ENCODE results near the gene ENOX1.

The ENOX1 gene

GRCh38 chr13:43343645-43344044, 443.1 kb downstream of the ENOX1 start:
- WGBS, 2 experiments (ENCODE audit: insufficient coverage in 2 of 2), result 80 to 100% methylated on average over 1 of the region's 2 CpGs
- Histone ChIP-seq H3K27ac (ENCODE audit: low read depth, low read length, severe bottlenecking) (no peak overlapping the region), H3K36me3 (ENCODE audit: control insufficient read depth, insufficient read depth, low read length) (peaks cover 2% of the 10 kb centered on the region), H3K4me1 (ENCODE audit: control insufficient read depth, insufficient read depth, low read length, poor library complexity, severe bottlenecking) (peaks cover 14% of the 10 kb centered on the region), H3K9me3 (ENCODE audit: control insufficient read depth, low read length) (no peaks in the 10 kb centered on the region), H3K4me3 (ENCODE audit: extremely low read depth, insufficient read depth, low read length, poor library complexity, severe bottlenecking) (no peak overlapping the region)

- no peaks in the 10 kb centered on the region for H3K4me1 ChIP-seq (ENCODE audit: control insufficient read depth, insufficient read depth, low read length, poor library complexity, severe bottlenecking)
- peaks cover 2% of the 10 kb centered on the region for H3K36me3 ChIP-seq (ENCODE audit: control insufficient read depth, insufficient read depth, low read length)
- no peaks in the 10 kb centered on the region for H3K9me3 ChIP-seq (ENCODE audit: control insufficient read depth, low read length)
- 83 to 95% methylated on average over 2 to 4 of the region's 4 CpGs for WGBS, 2 experiments (ENCODE audit: insufficient coverage in 2 of 2)
- no peak overlapping the region for H3K4me3 ChIP-seq (ENCODE audit: extremely low read depth, insufficient read depth, low read length, poor library complexity, severe bottlenecking)
- H3K27ac ChIP-seq (ENCODE audit: low read depth, low read length, severe bottlenecking), result no peak overlapping the region
Observed at GRCh38 chr13:43339805-43340550, 446.8 kb downstream of the ENOX1 start.

GRCh38 chr13:43339145-43339804, 447.5 kb downstream of the ENOX1 start:
- Histone ChIP-seq H3K4me3 (ENCODE audit: extremely low read depth, insufficient read depth, low read length, poor library complexity, severe bottlenecking) (no peak overlapping the region), H3K9me3 (ENCODE audit: control insufficient read depth, low read length) (no peaks in the 10 kb centered on the region), H3K27ac (ENCODE audit: low read depth, low read length, severe bottlenecking) (no peak overlapping the region), H3K4me1 (ENCODE audit: control insufficient read depth, insufficient read depth, low read length, poor library complexity, severe bottlenecking) (no peaks in the 10 kb centered on the region), H3K36me3 (ENCODE audit: control insufficient read depth, insufficient read depth, low read length) (peaks cover 2% of the 10 kb centered on the region)
- 82 to 89% methylated on average over 6 of the region's 7 CpGs for WGBS, 2 experiments (ENCODE audit: insufficient coverage in 2 of 2)

- H3K4me1 ChIP-seq (ENCODE audit: control insufficient read depth, insufficient read depth, low read length, poor library complexity, severe bottlenecking), result no peaks in the 10 kb centered on the region
- no peak overlapping the region for H3K4me3 ChIP-seq (ENCODE audit: extremely low read depth, insufficient read depth, low read length, poor library complexity, severe bottlenecking)
- H3K27ac ChIP-seq (ENCODE audit: low read depth, low read length, severe bottlenecking), result no peak overlapping the region
- no peaks in the 10 kb centered on the region for H3K36me3 ChIP-seq (ENCODE audit: control insufficient read depth, insufficient read depth, low read length)
- no peaks in the 10 kb centered on the region for H3K9me3 ChIP-seq (ENCODE audit: control insufficient read depth, low read length)
Observed at GRCh38 chr13:43335764-43336163, 451.0 kb downstream of the ENOX1 start.

GRCh38 chr13:43333176-43333575, 453.6 kb downstream of the ENOX1 start:
- Histone ChIP-seq H3K4me1 (ENCODE audit: control insufficient read depth, insufficient read depth, low read length, poor library complexity, severe bottlenecking) (no peaks in the 10 kb centered on the region), H3K9me3 (ENCODE audit: control insufficient read depth, low read length) (no peaks in the 10 kb centered on the region), H3K27ac (ENCODE audit: low read depth, low read length, severe bottlenecking) (no peak overlapping the region), H3K36me3 (ENCODE audit: control insufficient read depth, insufficient read depth, low read length) (no peaks in the 10 kb centered on the region), H3K4me3 (ENCODE audit: extremely low read depth, insufficient read depth, low read length, poor library complexity, severe bottlenecking) (no peak overlapping the region)
- 80 to 100% methylated on average over 1 of the region's 3 CpGs for WGBS, 2 experiments (ENCODE audit: insufficient coverage in 2 of 2)

- 94% methylated on average over 5 to 6 of the region's 6 CpGs for WGBS, 2 experiments (ENCODE audit: insufficient coverage in 2 of 2)
- Histone ChIP-seq H3K4me3 (ENCODE audit: extremely low read depth, insufficient read depth, low read length, poor library complexity, severe bottlenecking) (no peak overlapping the region), H3K9me3 (ENCODE audit: control insufficient read depth, low read length) (no peaks in the 10 kb centered on the region), H3K36me3 (ENCODE audit: control insufficient read depth, insufficient read depth, low read length) (no peaks in the 10 kb centered on the region), H3K4me1 (ENCODE audit: control insufficient read depth, insufficient read depth, low read length, poor library complexity, severe bottlenecking) (no peaks in the 10 kb centered on the region), H3K27ac (ENCODE audit: low read depth, low read length, severe bottlenecking) (no peak overlapping the region)
Observed at GRCh38 chr13:43331672-43332071, 455.1 kb downstream of the ENOX1 start.

GRCh38 chr13:43329702-43330101, 457.1 kb downstream of the ENOX1 start:
- 19 to 28% methylated on average over 2 of the region's 2 CpGs for WGBS, 2 experiments (ENCODE audit: insufficient coverage in 2 of 2)
- Histone ChIP-seq H3K4me1 (ENCODE audit: control insufficient read depth, insufficient read depth, low read length, poor library complexity, severe bottlenecking) (no peaks in the 10 kb centered on the region), H3K36me3 (ENCODE audit: control insufficient read depth, insufficient read depth, low read length) (no peaks in the 10 kb centered on the region), H3K4me3 (ENCODE audit: extremely low read depth, insufficient read depth, low read length, poor library complexity, severe bottlenecking) (no peak overlapping the region), H3K9me3 (ENCODE audit: control insufficient read depth, low read length) (no peaks in the 10 kb centered on the region), H3K27ac (ENCODE audit: low read depth, low read length, severe bottlenecking) (no peak overlapping the region)

- no peaks in the 10 kb centered on the region for H3K4me1 ChIP-seq (ENCODE audit: control insufficient read depth, insufficient read depth, low read length, poor library complexity, severe bottlenecking)
- H3K9me3 ChIP-seq (ENCODE audit: control insufficient read depth, low read length), result no peaks in the 10 kb centered on the region
- no peak overlapping the region for H3K27ac ChIP-seq (ENCODE audit: low read depth, low read length, severe bottlenecking)
- WGBS, 2 experiments (ENCODE audit: insufficient coverage in 2 of 2), result 80 to 92% methylated on average over 1 of the region's 1 CpG
- H3K4me3 ChIP-seq (ENCODE audit: extremely low read depth, insufficient read depth, low read length, poor library complexity, severe bottlenecking), result no peak overlapping the region
- no peaks in the 10 kb centered on the region for H3K36me3 ChIP-seq (ENCODE audit: control insufficient read depth, insufficient read depth, low read length)
Observed at GRCh38 chr13:43328907-43329306, 457.9 kb downstream of the ENOX1 start.

- WGBS, 2 experiments (ENCODE audit: insufficient coverage in 2 of 2), result 100% methylated on average over 3 of the region's 4 CpGs; no CpG with 5 or more reads in 1 of the 2 experiments
Observed at GRCh38 chr13:43326100-43326499, 460.7 kb downstream of the ENOX1 start.

GRCh38 chr13:43325636-43326035, 461.1 kb downstream of the ENOX1 start:
- no peaks in the 10 kb centered on the region for H3K4me1 ChIP-seq (ENCODE audit: control insufficient read depth, insufficient read depth, low read length, poor library complexity, severe bottlenecking)
- no peak overlapping the region for H3K27ac ChIP-seq (ENCODE audit: low read depth, low read length, severe bottlenecking)
- H3K4me3 ChIP-seq (ENCODE audit: extremely low read depth, insufficient read depth, low read length, poor library complexity, severe bottlenecking), result no peak overlapping the region
- H3K36me3 ChIP-seq (ENCODE audit: control insufficient read depth, insufficient read depth, low read length), result no peaks in the 10 kb centered on the region
- H3K9me3 ChIP-seq (ENCODE audit: control insufficient read depth, low read length), result no peaks in the 10 kb centered on the region
- no CpG with 5 or more reads among the region's 4 CpGs for WGBS, 2 experiments (ENCODE audit: insufficient coverage in 2 of 2)

More at GRCh38 chr13:43326100-43326499, 460.7 kb downstream of the ENOX1 start:
- Histone ChIP-seq H3K36me3 (ENCODE audit: control insufficient read depth, insufficient read depth, low read length) (no peaks in the 10 kb centered on the region), H3K4me3 (ENCODE audit: extremely low read depth, insufficient read depth, low read length, poor library complexity, severe bottlenecking) (no peak overlapping the region), H3K9me3 (ENCODE audit: control insufficient read depth, low read length) (no peaks in the 10 kb centered on the region), H3K27ac (ENCODE audit: low read depth, low read length, severe bottlenecking) (no peak overlapping the region), H3K4me1 (ENCODE audit: control insufficient read depth, insufficient read depth, low read length, poor library complexity, severe bottlenecking) (no peaks in the 10 kb centered on the region)

GRCh38 chr13:43324129-43324528, 462.6 kb downstream of the ENOX1 start:
- H3K4me3 ChIP-seq (ENCODE audit: extremely low read depth, insufficient read depth, low read length, poor library complexity, severe bottlenecking), result no peak overlapping the region
- 0 to 60% methylated on average over 1 to 3 of the region's 3 CpGs for WGBS, 2 experiments (ENCODE audit: insufficient coverage in 2 of 2)
- H3K4me1 ChIP-seq (ENCODE audit: control insufficient read depth, insufficient read depth, low read length, poor library complexity, severe bottlenecking), result no peaks in the 10 kb centered on the region
- H3K36me3 ChIP-seq (ENCODE audit: control insufficient read depth, insufficient read depth, low read length), result no peaks in the 10 kb centered on the region
- no peak overlapping the region for H3K27ac ChIP-seq (ENCODE audit: low read depth, low read length, severe bottlenecking)
- H3K9me3 ChIP-seq (ENCODE audit: control insufficient read depth, low read length), result no peaks in the 10 kb centered on the region

Measured in mesodermal cell (in vitro differentiated cells).